Trophoblast cell (in vitro differentiated cells and primary cell): ENCODE measurements around the gene CREB5.

Experiments used
- DNase-seq, 2 donors: peaks; one replicate each; pipeline ENCODE4 v3.0.0-alpha.2; 2016
- H2AFZ ChIP-seq: 2 replicates; pipeline ENCODE4 v1.6.1; 2013; ENCODE audit warnings: low read length, moderate library complexity, mild to moderate bottlenecking; ENCODE audit not compliant: insufficient read depth, poor library complexity
- H2AK5ac ChIP-seq: 2 replicates; pipeline ENCODE4 v1.6.1; 2013; ENCODE audit warnings: mild to moderate bottlenecking, low read length
- H2BK120ac ChIP-seq: 2 replicates; pipeline ENCODE4 v1.6.1; 2013; ENCODE audit warnings: low read length, mild to moderate bottlenecking, moderate library complexity; ENCODE audit not compliant: insufficient read depth, poor library complexity
- H2BK12ac ChIP-seq: 2 replicates; pipeline ENCODE4 v1.6.1; 2013; ENCODE audit warnings: mild to moderate bottlenecking, low read length, moderate library complexity
- H2BK5ac ChIP-seq: 2 replicates; pipeline ENCODE4 v1.6.1; 2013; ENCODE audit warnings: low read length, low read depth, moderate library complexity, mild to moderate bottlenecking; ENCODE audit not compliant: poor library complexity
- H3K14ac ChIP-seq: 2 replicates; pipeline ENCODE4 v1.6.1; 2013; ENCODE audit warnings: mild to moderate bottlenecking, low read length
- H3K18ac ChIP-seq: 2 replicates; pipeline ENCODE4 v1.6.1; 2013; ENCODE audit warnings: mild to moderate bottlenecking, low read length
- H3K23ac ChIP-seq: 2 replicates; pipeline ENCODE4 v1.6.1; 2013; ENCODE audit warnings: low read length
- H3K27ac ChIP-seq: 2 replicates; pipeline ENCODE4 v1.5.1; 2013; ENCODE audit warnings: low read depth, mild to moderate bottlenecking, inconsistent platforms, low read length, moderate library complexity
- H3K27me3 ChIP-seq: 2 replicates; pipeline ENCODE4 v1.6.1; 2013; ENCODE audit warnings: inconsistent platforms, mild to moderate bottlenecking, low read length, moderate library complexity; ENCODE audit not compliant: insufficient read depth
- H3K36me3 ChIP-seq, 2 experiments: 1 replicate in 1 of 2; 2 replicates in 1 of 2; pipeline ENCODE4 v1.6.1; 2013; ENCODE audit warnings: low read length in 2 of 2, mild to moderate bottlenecking in 2 of 2, moderate library complexity in 1 of 2; ENCODE audit not compliant: insufficient read depth in 2 of 2, control insufficient read depth in 1 of 2
- H3K4ac ChIP-seq: 2 replicates; pipeline ENCODE4 v1.6.1; 2013; ENCODE audit warnings: low read depth, mild to moderate bottlenecking, low read length, moderate library complexity
- H3K4me1 ChIP-seq, 2 experiments: 1 replicate in 1 of 2; 2 replicates in 1 of 2; pipeline ENCODE4 v1.6.1; 2013; ENCODE audit warnings: low read length in 2 of 2, mild to moderate bottlenecking in 2 of 2, moderate library complexity in 1 of 2; ENCODE audit not compliant: insufficient read depth in 2 of 2, control insufficient read depth in 1 of 2
- H3K4me2 ChIP-seq: 2 replicates; pipeline ENCODE4 v1.6.1; 2013; ENCODE audit warnings: inconsistent platforms, mild to moderate bottlenecking, low read length, moderate library complexity
- H3K4me3 ChIP-seq: 2 replicates; pipeline ENCODE4 v1.5.1; 2013; ENCODE audit warnings: mild to moderate bottlenecking, low read depth, low read length, inconsistent platforms
- H3K79me1 ChIP-seq: one replicate; pipeline ENCODE4 v1.6.1; 2013; ENCODE audit warnings: low read length
- H3K79me2 ChIP-seq: 2 replicates; pipeline ENCODE4 v1.6.1; 2013; ENCODE audit warnings: low read length, mild to moderate bottlenecking; ENCODE audit not compliant: control insufficient read depth, insufficient read depth, poor library complexity
- H3K9ac ChIP-seq: 2 replicates; pipeline ENCODE4 v1.6.1; 2013; ENCODE audit warnings: mild to moderate bottlenecking, low read length
- H3K9me3 ChIP-seq: 2 replicates; pipeline ENCODE4 v1.6.1; 2013; ENCODE audit warnings: low read depth, mild to moderate bottlenecking, control low read depth, inconsistent platforms, low read length; ENCODE audit not compliant: insufficient read depth
- H4K12ac ChIP-seq: 2 replicates; pipeline ENCODE4 v1.6.1; 2013; ENCODE audit warnings: low read depth, mild to moderate bottlenecking, low read length, moderate library complexity
- H4K8ac ChIP-seq: 2 replicates; pipeline ENCODE4 v1.6.1; 2013; ENCODE audit warnings: low read depth, mild to moderate bottlenecking, low read length, moderate library complexity
- H4K91ac ChIP-seq: one replicate; pipeline ENCODE4 v1.6.1; 2013; ENCODE audit warnings: low read depth, mild to moderate bottlenecking, low read length, moderate library complexity
- WGBS: extraction: QIAGEN DNeasy Blood & Tissue Kit; methylation state at CpG from one replicate; pipeline ENCODE4 v1.1.7; 2013; ENCODE audit warnings: missing lambda C conversion rate; ENCODE audit not compliant: insufficient read length, insufficient coverage; ENCODE audit errors: extremely low coverage; 5-methylcytosine and 5-hydroxymethylcytosine counted together

The CREB5 gene

GRCh38 chr7:28517606-28518005, 105.3 kb downstream of the CREB5 start:
- H3K27me3 ChIP-seq: no peaks in the 10 kb centered on the region

DNA sequence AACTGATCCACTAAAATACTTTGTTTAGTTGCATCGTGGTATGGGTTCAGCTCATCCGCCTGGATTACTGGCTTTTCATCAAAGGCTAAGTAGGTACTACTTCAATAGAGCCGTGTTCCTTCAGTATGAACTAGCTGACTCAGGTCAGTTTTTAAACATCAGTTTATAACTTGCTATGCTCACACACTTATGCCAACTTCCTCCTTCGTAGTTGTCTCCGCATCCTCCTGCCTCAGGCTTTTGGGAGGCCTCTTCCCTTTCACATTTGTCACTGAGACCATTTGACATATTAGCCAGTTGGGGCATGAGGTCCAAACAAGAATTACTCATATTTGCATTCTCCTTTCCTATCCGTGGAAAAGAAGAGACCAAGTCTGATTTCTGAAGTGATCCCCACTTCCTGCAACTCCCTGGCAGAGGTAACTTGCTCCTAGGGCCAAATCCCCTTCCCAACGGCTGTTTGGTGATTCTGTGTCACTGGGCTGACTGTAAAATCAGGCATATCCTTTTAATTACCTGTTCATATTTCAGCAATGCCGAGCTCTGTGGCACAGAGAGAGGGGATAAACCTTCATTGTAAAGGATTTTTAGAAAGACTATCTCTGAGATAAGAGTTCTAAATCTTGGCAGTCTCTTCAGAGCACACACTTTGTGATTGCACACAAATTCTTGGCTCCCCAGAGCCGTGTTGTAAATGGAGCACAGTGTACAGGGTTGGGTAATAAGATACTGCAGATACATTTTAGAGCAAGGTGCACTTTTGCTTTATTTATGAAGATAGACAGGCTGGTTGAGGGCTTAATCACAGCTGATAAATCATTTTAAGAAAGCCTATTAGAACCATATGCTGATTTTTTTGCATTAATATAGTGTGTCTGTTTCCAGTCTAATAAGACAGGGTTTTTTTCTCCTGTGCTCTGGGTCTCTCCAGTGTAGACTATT, 108.0 kb downstream of the CREB5 start:
- no CpG with 5 or more reads among the region's 9 CpGs for WGBS
- Histone ChIP-seq H3K4ac (no peak overlapping the region), H2BK12ac (no peak overlapping the region), H2AK5ac (no peak overlapping the region), H3K9me3 (no peaks in the 10 kb centered on the region), H3K79me1 (no peaks in the 10 kb centered on the region), H3K4me3 (no peak overlapping the region), H2BK5ac (no peak overlapping the region), H2AFZ (no peak overlapping the region), H2BK120ac (no peak overlapping the region), H4K8ac (no peak overlapping the region), H3K4me2 (no peak overlapping the region), H3K23ac (no peak overlapping the region), H3K18ac (no peak overlapping the region), H3K9ac (no peak overlapping the region), H4K12ac (no peak overlapping the region), H3K79me2 (no peaks in the 10 kb centered on the region), H3K27me3 (no peaks in the 10 kb centered on the region), H3K27ac (no peak overlapping the region), H3K14ac (no peak overlapping the region), H3K36me3 (no peaks in the 10 kb centered on the region), H3K4me1 (peaks cover 0 to 11% of the 10 kb centered on the region in 2 experiments), H4K91ac (no peak overlapping the region)
- DNase-seq: no peak

More at GRCh38 chr7:28517606-28518005, 105.3 kb downstream of the CREB5 start:
- no peak overlapping the region for H2AFZ ChIP-seq
- no peaks in the 10 kb centered on the region for H3K36me3 ChIP-seq
- no peak overlapping the region for H2BK5ac ChIP-seq
- H3K79me1 ChIP-seq: no peaks in the 10 kb centered on the region
- no peak overlapping the region for H3K27ac ChIP-seq
- H3K14ac ChIP-seq: no peak overlapping the region
- H3K4me2 ChIP-seq: no peak overlapping the region
- H3K9me3 ChIP-seq: no peaks in the 10 kb centered on the region
- no CpG with 5 or more reads among the region's 7 CpGs for WGBS
- H3K4ac ChIP-seq: no peak overlapping the region
- no peak overlapping the region for H4K12ac ChIP-seq
- H3K18ac ChIP-seq: no peak overlapping the region
- no peak overlapping the region for H2BK120ac ChIP-seq
- no peak overlapping the region for H3K4me3 ChIP-seq
- H3K9ac ChIP-seq: no peak overlapping the region
- H2AK5ac ChIP-seq: no peak overlapping the region
- H2BK12ac ChIP-seq: no peak overlapping the region
- no peak for DNase-seq
- no peak overlapping the region for H3K23ac ChIP-seq
- H3K4me1 ChIP-seq: peaks cover 0 to 11% of the 10 kb centered on the region in 2 experiments
- no peak overlapping the region for H4K8ac ChIP-seq
- no peak overlapping the region for H4K91ac ChIP-seq
- H3K79me2 ChIP-seq: no peaks in the 10 kb centered on the region

- Histone ChIP-seq H3K9ac (no peak overlapping the region), H3K18ac (no peak overlapping the region), H3K9me3 (no peaks in the 10 kb centered on the region), H4K12ac (no peak overlapping the region), H2AK5ac (no peak overlapping the region), H3K36me3 (no peaks in the 10 kb centered on the region), H2AFZ (no peak overlapping the region), H3K27ac (no peak overlapping the region), H3K14ac (no peak overlapping the region), H3K23ac (no peak overlapping the region), H3K4me3 (no peak overlapping the region), H4K91ac (no peak overlapping the region), H2BK12ac (no peak overlapping the region), H4K8ac (no peak overlapping the region), H3K27me3 (no peaks in the 10 kb centered on the region), H3K4me2 (no peak overlapping the region), H3K79me1 (no peaks in the 10 kb centered on the region), H2BK120ac (no peak overlapping the region), H2BK5ac (no peak overlapping the region), H3K4me1 (no peaks in the 10 kb centered on the region), H3K79me2 (no peaks in the 10 kb centered on the region), H3K4ac (no peak overlapping the region)
- DNase-seq: no peak
- no CpG with 5 or more reads among the region's 3 CpGs for WGBS
Measured at GRCh38 chr7:28524978-28525377, 112.7 kb downstream of the CREB5 start.

DNA sequence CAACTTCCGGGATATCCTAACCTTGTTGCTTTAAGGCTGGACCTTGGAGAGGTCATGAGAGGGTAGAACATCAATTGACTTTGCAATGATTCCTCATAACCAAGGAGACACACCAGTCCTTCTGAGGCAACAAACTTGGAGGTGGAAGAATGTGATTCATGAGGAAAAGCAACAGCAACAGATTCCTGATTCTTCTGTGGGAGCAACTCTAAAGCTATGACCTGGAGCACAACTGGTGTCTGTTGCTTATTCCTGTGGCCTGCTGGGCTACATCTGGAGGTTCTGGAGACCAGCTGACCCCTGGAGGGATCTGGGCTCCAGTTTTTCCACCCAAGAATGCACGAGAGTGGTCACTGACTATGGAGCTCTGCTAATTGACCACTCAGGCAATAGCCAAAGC, 116.6 kb downstream of the CREB5 start:
- Histone ChIP-seq H2AK5ac (no peak overlapping the region), H3K27me3 (no peaks in the 10 kb centered on the region), H4K8ac (no peak overlapping the region), H3K14ac (no peak overlapping the region), H4K12ac (no peak overlapping the region), H3K4ac (no peak overlapping the region), H3K79me1 (no peaks in the 10 kb centered on the region), H3K4me2 (no peak overlapping the region), H2BK12ac (no peak overlapping the region), H2AFZ (no peak overlapping the region), H3K4me3 (no peak overlapping the region), H4K91ac (no peak overlapping the region), H3K27ac (no peak overlapping the region), H2BK120ac (no peak overlapping the region), H3K23ac (no peak overlapping the region), H3K9ac (no peak overlapping the region), H3K36me3 (no peaks in the 10 kb centered on the region), H3K4me1 (no peaks in the 10 kb centered on the region), H3K9me3 (peaks cover 3% of the 10 kb centered on the region), H3K79me2 (no peaks in the 10 kb centered on the region), H2BK5ac (no peak overlapping the region), H3K18ac (no peak overlapping the region)
- WGBS: no CpG with 5 or more reads among the region's 2 CpGs
- no peak for DNase-seq
